OCI-LY7 (cell line): ENCODE data around the gene TEKTIP1. TPM values are rescaled to one million over a fixed set of nuclear protein-coding genes. Genes with fewer than 3 reads are reported as not detected.

Source experiments
- BruUV-seq: library from RNA; stranded (reverse); fragments of 400-500 nt; replicated peaks from 2 replicates; lab custom pipeline; 2021; lab: Mats Ljungman, UMichigan
- CTCF ChIA-PET: fragments of 300-600 bp; sonication (Branson Sonifier 250); formaldehyde crosslinking; loops from one replicate; lab custom pipeline; 2022; ENCODE audit warnings: antibody characterized with exemption; ENCODE audit not compliant: unreplicated experiment; lab: Charles Lee
- POLR2A ChIA-PET: fragments of 300-600 bp; sonication (Branson Sonifier 250); formaldehyde crosslinking; loops from one replicate; lab custom pipeline; 2022; ENCODE audit warnings: antibody characterized with exemption; lab: Charles Lee
- DNase-seq: peaks from one replicate; pipeline ENCODE4 v3.0.0-alpha.2; 2015; ENCODE audit warnings: low spot score
- H2AFZ ChIP-seq: fragments of 200-600 bp; sonication (generic), shearing (Covaris generic); 2 replicates; pipeline ENCODE4 v1.6.1; 2014; ENCODE audit warnings: mild to moderate bottlenecking, antibody characterized with exemption, low read length, moderate library complexity
- H3K27ac ChIP-seq: fragments of 200-600 bp; sonication (generic); 2 replicates; pipeline ENCODE4 v1.5.1; 2014; ENCODE audit warnings: mixed run types, low read depth, mild to moderate bottlenecking, moderate library complexity, low read length, inconsistent platforms; ENCODE audit not compliant: poor library complexity, severe bottlenecking
- H3K36me3 ChIP-seq: fragments of 200-600 bp; sonication (generic); 2 replicates; pipeline ENCODE4 v1.6.1; 2014; ENCODE audit warnings: mild to moderate bottlenecking, antibody characterized with exemption, low read length, moderate library complexity, mixed read lengths; ENCODE audit not compliant: insufficient read depth
- H3K4me1 ChIP-seq: fragments of 200-600 bp; sonication (generic); 2 replicates; pipeline ENCODE4 v1.5.1; 2014; ENCODE audit warnings: mild to moderate bottlenecking, low read length; ENCODE audit not compliant: insufficient read depth, poor library complexity, severe bottlenecking
- H3K4me2 ChIP-seq: fragments of 200-600 bp; sonication (generic); 2 replicates; pipeline ENCODE4 v1.6.1; 2014; ENCODE audit warnings: mild to moderate bottlenecking, low read length
- H3K4me3 ChIP-seq: fragments of 200-600 bp; sonication (generic); 2 replicates; pipeline ENCODE4 v1.5.1; 2014; ENCODE audit warnings: mild to moderate bottlenecking, low read depth, low read length; ENCODE audit not compliant: poor library complexity, severe bottlenecking
- H3K79me2 ChIP-seq: fragments of 200-600 bp; sonication (generic); 2 replicates; pipeline ENCODE4 v1.6.1; 2016; ENCODE audit warnings: low read depth, mild to moderate bottlenecking, low read length, moderate library complexity, mixed read lengths; ENCODE audit not compliant: insufficient read depth
- H3K9me2 ChIP-seq: fragments of 200-600 bp; sonication (generic); 2 replicates; pipeline ENCODE4 v1.6.1; 2016; ENCODE audit warnings: mild to moderate bottlenecking, low read length, mixed read lengths; ENCODE audit not compliant: insufficient read depth
- H3K9me3 ChIP-seq: fragments of 200-600 bp; sonication (generic); 2 replicates; pipeline ENCODE4 v1.6.1; 2014; ENCODE audit warnings: mild to moderate bottlenecking, mixed run types, low read length, mixed read lengths
- H4K20me1 ChIP-seq: fragments of 200-600 bp; sonication (generic); 2 replicates; pipeline ENCODE4 v1.6.1; 2014; ENCODE audit warnings: mild to moderate bottlenecking, antibody characterized with exemption, low read length, moderate library complexity, mixed read lengths; ENCODE audit not compliant: insufficient read depth
- CTCF ChIP-seq: fragments of 200-600 bp; sonication (generic); conservative IDR thresholded peaks from 2 replicates; pipeline ENCODE4 v1.5.1; 2014; ENCODE audit warnings: mild to moderate bottlenecking, antibody characterized with exemption, low read length, moderate library complexity, mixed read lengths
- EZH2phosphoT487 ChIP-seq: fragments of 200-600 bp; sonication (generic); IDR thresholded peaks from 2 replicates; pipeline ENCODE4 v1.6.1; 2018; ENCODE audit warnings: low read depth, borderline replicate concordance, mild to moderate bottlenecking, mixed run types, antibody characterized with exemption, low read length, moderate library complexity, mixed read lengths
- intact Hi-C: fragments of 100-400 bp; cut with micrococcal nuclease; formaldehyde crosslinking; loops from one replicate; pipeline ENCODE4 v1.10.0; 2022; ENCODE audit not compliant: unreplicated experiment
- total RNA-seq, 2 experiments: library from RNA; depleted of rRNA in 1 of 2; stranded (reverse); fragments of >200 nt in 1 of 2; shearing (Covaris generic) in 1 of 2; gene quantifications; 2 replicates each; pipeline ENCODE4 v1.2.3, GENCODE V29; 2014 to 2022

TEKTIP1 gene
- total RNA-seq, 2 experiments from 2014 or later, result 0.44 to 7.0 TPM

- TF ChIP-seq EZH2phosphoT487 (no peak), CTCF (no peak)
- ChIA-PET CTCF (no interaction called here), POLR2A (no interaction called here)
- no peaks in the 10 kb centered on the region for H4K20me1 ChIP-seq
- peaks cover 2% of the 10 kb centered on the region; the same call in 1 of the 2 replicates for H3K79me2 ChIP-seq
- BruUV-seq, result no TSS peak
- H3K9me3 ChIP-seq, result no peaks in the 10 kb centered on the region
- no peak overlapping the region for H3K4me3 ChIP-seq
- no peak for DNase-seq
- H3K27ac ChIP-seq, result no peak overlapping the region
- peaks cover 52% of the 10 kb centered on the region for H3K36me3 ChIP-seq
- H3K4me1 ChIP-seq, result peaks cover under 1% of the 10 kb centered on the region
- no peak overlapping the region for H3K4me2 ChIP-seq
- intact Hi-C loops, result no loop called here
- no peaks in the 10 kb centered on the region for H3K9me2 ChIP-seq
- H2AFZ ChIP-seq, result no peak overlapping the region
Measured at GRCh38 chr19:3493651-3494050, 45.3 kb upstream of the TEKTIP1 start.

DNA sequence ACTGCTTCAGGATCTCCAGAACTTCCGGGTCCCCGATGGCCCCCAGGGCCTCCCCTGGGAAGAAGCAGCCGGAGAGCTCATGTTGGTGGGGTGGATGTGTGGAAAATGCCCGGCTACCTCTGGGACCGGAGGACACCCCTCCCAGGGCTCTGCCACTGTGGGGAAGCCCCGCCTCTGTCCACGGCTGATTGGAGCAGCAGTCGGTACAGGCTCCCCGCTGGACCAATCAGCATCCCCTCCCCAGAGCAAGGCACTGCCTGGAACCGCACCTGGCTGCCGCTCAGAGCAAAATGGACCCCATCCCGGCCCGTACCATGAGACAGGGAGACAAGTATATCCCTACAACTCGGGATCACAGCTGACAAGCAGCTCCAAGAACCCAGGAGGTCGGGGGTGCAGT is 44.9 kb upstream of the TEKTIP1 start:
- BruUV-seq, result no TSS peak
- H3K4me3 ChIP-seq, result no peak overlapping the region
- no peaks in the 10 kb centered on the region for H4K20me1 ChIP-seq
- CTCF ChIA-PET, result interaction anchor here (0.5 kb wide), 1 partner anchor 432 kb away, joined by 4 read pairs; no protein-coding TSS in a partner anchor
- POLR2A ChIA-PET, result no interaction called here
- H3K4me1 ChIP-seq, result peaks cover 4% of the 10 kb centered on the region
- H3K9me2 ChIP-seq, result no peaks in the 10 kb centered on the region
- H3K79me2 ChIP-seq, result peaks cover 6% of the 10 kb centered on the region
- no peak for TF ChIP-seq EZH2phosphoT487
- no peak for TF ChIP-seq CTCF
- intact Hi-C loops, result no loop called here
- H3K4me2 ChIP-seq, result no peak overlapping the region; the same call in 1 of the 2 replicates
- H3K27ac ChIP-seq, result no peak overlapping the region
- H3K9me3 ChIP-seq, result no peaks in the 10 kb centered on the region
- DNase-seq, result peak; percentile 25
- H2AFZ ChIP-seq, result no peak overlapping the region
- H3K36me3 ChIP-seq, result peaks cover 52% of the 10 kb centered on the region

- no peak for DNase-seq
- peaks cover 52% of the 10 kb centered on the region for H3K36me3 ChIP-seq
- no peaks in the 10 kb centered on the region for H3K9me3 ChIP-seq
- no peak for TF ChIP-seq CTCF
- peaks cover 9% of the 10 kb centered on the region for H3K4me1 ChIP-seq
- no peak overlapping the region for H2AFZ ChIP-seq
- ChIA-PET CTCF (interaction anchor here (0.5 kb wide), 1 partner anchor 433 kb away, joined by 4 read pairs; no protein-coding TSS in a partner anchor), POLR2A (no interaction called here)
- H3K4me3 ChIP-seq, result no peak overlapping the region
- intact Hi-C loops, result no loop called here
- H4K20me1 ChIP-seq, result no peaks in the 10 kb centered on the region
- peaks cover 11% of the 10 kb centered on the region for H3K79me2 ChIP-seq
- H3K4me2 ChIP-seq, result no peak overlapping the region; the same call in 1 of the 2 replicates
- H3K9me2 ChIP-seq, result no peaks in the 10 kb centered on the region
- no peak overlapping the region for H3K27ac ChIP-seq
- BruUV-seq, result no TSS peak
Measured at GRCh38 chr19:3494559-3494958, 44.4 kb upstream of the TEKTIP1 start.
